G401 (cell line): ENCODE data around the gene RAB42. TPM values are rescaled to one million over a fixed set of nuclear protein-coding genes. Genes with fewer than 3 reads are reported as not detected.
A peak's percentile ranks its signal among the peaks of the same experiment; 100 is the strongest.
"Not testable (repeated sequence)": the region's sequence is repeated elsewhere in the genome, so short reads cannot be mapped to it uniquely, and the experiment has no call there.

Source experiments
- DNase-seq: peaks from one replicate; pipeline ENCODE4 v3.0.0-alpha.2; 2015; ENCODE audit warnings: low spot score
- in situ Hi-C: cut with HindIII; loops from 2 replicates; pipeline ENCODE4 v1.10.0; 2016; ENCODE audit warnings: low sequenced_read_pairs, mixed read lengths
- total RNA-seq: library from RNA; depleted of rRNA; stranded (reverse); fragments of >200 nt; shearing (Covaris generic); gene quantifications from 2 replicates; pipeline ENCODE4 v1.2.3, GENCODE V29; 2014; rRNA removed

RAB42 gene
- total RNA-seq, result not detected in 2 replicates

DNA sequence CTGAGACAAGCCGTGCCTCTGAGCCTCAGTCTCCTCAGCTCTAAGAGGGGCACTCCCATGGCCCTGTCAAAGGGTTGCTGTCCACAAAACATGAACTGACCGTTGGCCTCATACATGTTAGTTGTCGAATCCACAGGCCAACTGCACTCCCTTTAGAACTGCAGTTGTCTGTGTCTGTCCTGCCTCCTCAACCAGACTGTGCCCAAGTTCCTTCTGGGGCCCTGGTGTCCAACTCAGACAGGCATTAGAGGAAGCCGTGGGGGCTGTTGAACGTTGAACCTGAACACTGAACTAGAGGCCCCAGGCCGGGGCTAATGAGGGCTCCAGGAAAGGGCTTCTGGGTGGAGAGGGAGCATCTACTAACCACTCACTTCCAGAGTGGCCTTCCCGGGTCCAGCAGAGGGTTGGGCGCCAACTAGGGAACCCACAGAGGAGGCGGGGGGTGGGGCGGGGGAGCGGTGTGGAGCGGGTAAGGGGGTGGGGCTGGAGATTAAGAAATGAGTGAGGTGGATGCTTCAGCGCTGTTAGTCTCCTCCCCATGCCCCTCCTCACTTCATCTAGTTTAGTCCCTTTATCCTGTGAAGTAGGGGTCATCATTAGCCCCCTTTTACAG is at the start of gene RAB42:
RAB42 (plus strand) TSS at position 558 of the 613 bp plus-strand sequence. CDS start 247 bp downstream, outside the sequence.
- DNase-seq, result no peak

DNA sequence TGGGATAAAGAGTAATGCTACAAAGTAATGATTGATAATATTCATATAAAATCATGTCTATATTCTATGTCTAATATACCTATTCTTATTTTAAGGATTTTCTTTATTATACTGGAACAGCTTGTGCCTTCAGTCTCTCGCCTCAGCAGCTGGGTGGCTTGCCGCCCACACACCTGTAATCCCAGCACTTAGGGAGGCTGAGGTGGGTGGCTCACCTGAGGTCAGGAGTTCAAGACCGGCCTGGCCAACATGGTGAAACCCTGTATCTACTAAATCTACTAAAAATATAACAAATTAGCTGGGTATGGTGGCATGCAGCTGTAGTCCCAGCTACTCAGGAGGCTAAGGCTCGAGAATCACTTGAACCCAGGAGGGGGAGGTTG is 46.8 kb upstream of the RAB42 start:
- in situ Hi-C loops, result no loop called here
- no peak for DNase-seq

More for the DNA sequence above, at the start of gene RAB42:
- in situ Hi-C loops, result no loop called here

DNA sequence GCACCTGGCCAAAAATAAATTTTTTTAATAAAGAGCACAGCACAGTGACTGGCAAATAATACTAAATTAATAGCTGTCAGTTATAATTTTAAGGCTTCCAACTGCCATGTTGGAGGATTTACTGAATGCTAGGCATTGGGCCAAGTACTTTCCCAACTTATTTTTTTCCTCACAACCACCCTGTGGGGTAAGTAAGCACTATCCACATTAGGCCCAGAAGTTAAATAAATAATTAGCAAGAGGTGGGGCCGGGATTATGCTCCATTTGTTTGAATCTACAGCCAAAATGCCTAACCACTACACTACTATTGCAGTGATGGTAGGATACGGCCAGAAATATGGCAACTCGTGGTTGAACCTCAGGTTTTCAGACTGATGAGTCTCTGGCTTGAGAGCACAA is 43.7 kb upstream of the RAB42 start:
- in situ Hi-C loops, result no loop called here
- DNase-seq, result no peak

GRCh38 chr1:28551381-28551780 is 40.7 kb upstream of the RAB42 start:
- no peak for DNase-seq
- in situ Hi-C loops, result no loop called here

DNA sequence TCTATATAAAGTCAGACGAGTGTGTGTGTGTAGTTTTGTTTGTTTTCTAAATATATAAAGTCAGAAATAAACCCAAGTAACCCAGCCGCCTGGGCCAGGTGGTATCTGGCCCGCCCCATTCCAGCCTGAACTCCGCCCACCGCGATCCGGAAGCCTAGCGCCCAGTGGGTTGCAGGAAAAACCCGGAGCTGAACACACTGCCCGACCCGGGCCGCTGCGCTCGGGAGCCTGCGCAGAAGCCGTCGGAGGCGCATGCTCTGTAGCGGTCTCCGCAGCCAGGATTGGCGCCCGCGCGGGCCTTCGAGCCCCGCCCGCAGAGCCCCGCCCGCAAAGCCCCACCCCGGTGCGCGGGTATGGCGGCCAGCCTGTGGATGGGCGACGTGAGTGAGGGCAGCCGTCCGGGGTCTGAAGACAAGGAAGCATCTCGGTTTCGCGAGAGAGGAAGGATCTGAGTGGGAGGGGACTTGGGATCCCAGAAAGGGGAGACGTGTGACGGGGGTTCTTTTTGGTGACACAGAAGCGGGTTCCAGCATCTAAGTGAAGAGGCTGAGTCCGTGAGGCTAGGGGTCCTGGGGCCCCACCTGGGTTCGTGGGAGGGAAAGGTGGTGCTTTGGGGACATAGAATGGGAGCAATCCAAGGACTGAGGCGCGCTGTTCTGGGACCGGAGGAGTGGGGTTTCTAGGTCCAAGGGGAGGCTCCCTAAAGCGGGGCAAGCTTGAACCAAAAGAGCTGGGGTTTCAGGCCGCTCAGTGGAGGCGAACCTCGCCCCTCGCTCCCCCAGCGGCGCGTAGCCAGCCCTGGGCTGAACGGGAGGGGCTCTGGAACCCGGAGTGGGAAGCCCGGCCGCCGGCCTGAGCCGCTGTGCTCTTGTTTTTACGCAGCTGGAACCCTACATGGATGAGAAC is 39.1 kb upstream of the RAB42 start, which contains the start of gene TRNAU1AP:
TRNAU1AP (plus strand) TSS at position 328 of the 906 bp plus-strand sequence; CDS start at position 354, 26 bp downstream.
- peak; percentile 94 for DNase-seq
- in situ Hi-C loops, result no loop called here

- in situ Hi-C loops, result no loop called here
These were observed 31.2 kb upstream of the RAB42 start for GRCh38 chr1:28560886-28561285.

GRCh38 chr1:28564310-28564709 is 27.8 kb upstream of the RAB42 start:
- DNase-seq, result no peak
- in situ Hi-C loops, result no loop called here

More at GRCh38 chr1:28560886-28561285, 31.2 kb upstream of the RAB42 start:
- no peak for DNase-seq

DNA sequence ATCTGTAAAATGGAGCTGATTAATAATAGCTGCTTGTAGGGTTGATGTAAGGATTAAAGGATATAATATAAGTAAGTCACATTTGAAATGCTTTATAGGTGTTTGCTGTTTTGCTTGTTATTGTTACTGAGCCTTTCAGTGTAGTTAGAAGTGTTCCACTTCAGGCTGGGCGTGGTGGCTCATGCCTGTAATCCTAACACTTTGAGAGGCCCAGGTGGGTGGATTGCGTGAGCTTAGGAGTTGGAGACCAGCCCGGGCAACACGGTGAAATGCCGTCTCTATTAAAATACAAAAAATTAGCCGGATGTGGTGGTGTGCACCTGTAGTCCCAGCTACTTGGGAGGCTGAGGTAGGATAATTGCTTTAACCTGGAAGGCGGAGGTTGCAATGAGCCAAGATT is 27.0 kb upstream of the RAB42 start:
- in situ Hi-C loops, result no loop called here
- no peak for DNase-seq

DNA sequence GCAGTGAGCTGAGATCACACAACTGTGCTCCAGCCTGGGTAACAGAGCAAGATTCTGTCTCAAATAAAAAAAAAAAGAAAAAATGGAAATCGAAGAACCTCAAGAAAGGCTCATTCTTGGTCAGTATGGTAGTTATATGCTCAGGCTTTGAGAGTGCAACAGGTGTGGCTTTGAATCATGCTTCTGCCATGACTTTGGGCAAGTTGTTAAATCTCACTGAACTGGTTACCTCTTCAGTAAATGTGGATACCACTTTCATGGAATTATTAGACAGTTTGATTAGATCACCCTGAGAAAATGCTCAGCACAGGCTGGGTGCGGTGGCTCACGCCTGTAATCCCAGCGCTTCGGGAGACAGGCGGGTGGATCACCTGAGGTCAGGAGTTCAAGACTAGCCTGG is 26.3 kb upstream of the RAB42 start:
- DNase-seq, result no peak
- in situ Hi-C loops, result no loop called here

DNA sequence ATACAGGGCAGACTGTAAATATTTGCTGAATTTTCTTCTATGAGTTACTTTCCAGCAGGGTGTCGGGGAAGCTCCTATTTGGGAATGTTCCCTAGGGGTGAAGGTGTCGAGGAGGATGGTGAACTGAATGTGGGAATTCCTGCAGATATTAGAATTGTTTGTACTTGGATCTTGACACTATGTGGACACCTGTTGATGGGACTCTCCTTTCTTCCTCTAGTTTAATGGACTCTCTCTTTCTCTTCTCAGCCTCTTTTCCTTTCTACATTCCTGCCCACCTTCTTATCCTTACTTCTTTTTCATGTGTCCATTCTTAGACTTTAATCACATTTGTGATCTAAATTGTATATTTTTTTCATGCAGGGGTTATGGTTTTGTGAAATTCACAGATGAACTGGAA is 25.1 kb upstream of the RAB42 start:
- in situ Hi-C loops, result no loop called here
- no peak for DNase-seq

GRCh38 chr1:28571911-28572310 is 20.2 kb upstream of the RAB42 start:
- in situ Hi-C loops, result no loop called here
- DNase-seq, result no peak

GRCh38 chr1:28572891-28573290 is 19.2 kb upstream of the RAB42 start:
- in situ Hi-C loops, DNase-seq: not testable (repeated sequence)

DNA sequence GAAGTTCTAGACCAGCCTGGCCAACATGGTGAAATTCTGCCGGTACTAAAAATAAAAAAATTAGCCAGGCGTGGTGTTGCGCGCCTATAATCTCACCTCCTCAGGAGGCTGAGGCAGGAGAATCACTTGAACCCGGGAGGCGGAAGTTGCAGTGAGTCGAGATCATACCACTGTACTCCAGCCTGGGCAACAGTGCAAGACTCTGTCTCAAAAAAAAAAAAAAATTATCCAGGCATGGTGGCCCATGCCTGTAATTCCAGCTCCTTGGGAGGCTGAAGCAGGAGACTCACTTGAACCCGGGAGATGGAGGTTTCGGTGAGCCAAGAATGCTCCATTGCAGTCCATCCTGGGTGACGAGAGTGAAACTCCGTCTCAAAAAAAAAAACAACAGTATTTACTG is 18.5 kb upstream of the RAB42 start:
- in situ Hi-C loops, result no loop called here
- DNase-seq, result no peak

DNA sequence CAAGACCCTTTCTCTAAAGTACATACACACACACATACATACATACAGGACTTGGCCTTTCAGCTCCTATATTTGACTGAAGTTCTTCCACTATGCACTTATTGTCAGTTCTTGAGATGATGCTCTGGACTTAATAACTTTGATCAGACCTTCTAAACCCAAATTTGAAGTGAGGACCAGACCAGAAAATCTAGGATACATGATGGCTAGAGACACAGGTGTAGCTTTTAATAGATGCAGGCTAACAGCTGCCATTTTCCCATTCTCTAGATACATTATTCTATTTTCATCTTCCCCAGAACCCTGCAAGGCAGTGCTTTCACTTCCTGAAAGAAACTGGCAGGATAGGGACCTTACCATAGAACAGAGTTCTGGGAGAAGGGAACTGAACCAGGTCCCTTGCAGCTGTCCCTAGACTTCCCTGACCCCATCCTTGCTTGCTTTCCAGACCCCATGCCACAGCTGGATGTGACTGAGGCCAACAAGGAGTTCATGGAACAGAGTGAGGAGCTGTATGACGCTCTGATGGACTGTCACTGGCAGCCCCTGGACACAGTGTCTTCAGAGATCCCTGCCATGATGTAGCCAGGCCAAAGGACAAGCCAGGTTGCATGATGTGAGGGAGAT is 14.9 kb upstream of the RAB42 start:
- DNase-seq, result no peak
- in situ Hi-C loops, result no loop called here

GRCh38 chr1:28577738-28578536 is 14.1 kb upstream of the RAB42 start:
- in situ Hi-C loops, result no loop called here
- DNase-seq, result no peak

- in situ Hi-C loops, result no loop called here
- DNase-seq, result no peak
These were observed 13.3 kb upstream of the RAB42 start for GRCh38 chr1:28578696-28579218.

GRCh38 chr1:28579401-28579800 is 12.7 kb upstream of the RAB42 start:
- in situ Hi-C loops, result no loop called here
- no peak for DNase-seq

- in situ Hi-C loops, result no loop called here
- DNase-seq, result peak; percentile 82
These were observed 11.1 kb upstream of the RAB42 start for GRCh38 chr1:28580722-28581530.
